DOHH2 (cell line): Measurements from ENCODE around the gene KCNIP1.

Source experiments
- EZH2phosphoT487 ChIP-seq: fragments of 200-600 bp; sonication (generic); IDR thresholded peaks from 2 replicates; pipeline ENCODE4 v1.6.1; 2017; ENCODE audit warnings: borderline replicate concordance, mild to moderate bottlenecking, antibody characterized with exemption, low read length, moderate library complexity, mixed read lengths
- TF ChIP-seq, protein P1 (sequence below): fragments of 200-600 bp; sonication (generic); IDR thresholded peaks from one replicate; pipeline ENCODE4 v1.5.1; 2014; ENCODE audit warnings: antibody characterized with exemption, mild to moderate bottlenecking, low read depth, low read length; ENCODE audit not compliant: poor library complexity, severe bottlenecking

DNA sequence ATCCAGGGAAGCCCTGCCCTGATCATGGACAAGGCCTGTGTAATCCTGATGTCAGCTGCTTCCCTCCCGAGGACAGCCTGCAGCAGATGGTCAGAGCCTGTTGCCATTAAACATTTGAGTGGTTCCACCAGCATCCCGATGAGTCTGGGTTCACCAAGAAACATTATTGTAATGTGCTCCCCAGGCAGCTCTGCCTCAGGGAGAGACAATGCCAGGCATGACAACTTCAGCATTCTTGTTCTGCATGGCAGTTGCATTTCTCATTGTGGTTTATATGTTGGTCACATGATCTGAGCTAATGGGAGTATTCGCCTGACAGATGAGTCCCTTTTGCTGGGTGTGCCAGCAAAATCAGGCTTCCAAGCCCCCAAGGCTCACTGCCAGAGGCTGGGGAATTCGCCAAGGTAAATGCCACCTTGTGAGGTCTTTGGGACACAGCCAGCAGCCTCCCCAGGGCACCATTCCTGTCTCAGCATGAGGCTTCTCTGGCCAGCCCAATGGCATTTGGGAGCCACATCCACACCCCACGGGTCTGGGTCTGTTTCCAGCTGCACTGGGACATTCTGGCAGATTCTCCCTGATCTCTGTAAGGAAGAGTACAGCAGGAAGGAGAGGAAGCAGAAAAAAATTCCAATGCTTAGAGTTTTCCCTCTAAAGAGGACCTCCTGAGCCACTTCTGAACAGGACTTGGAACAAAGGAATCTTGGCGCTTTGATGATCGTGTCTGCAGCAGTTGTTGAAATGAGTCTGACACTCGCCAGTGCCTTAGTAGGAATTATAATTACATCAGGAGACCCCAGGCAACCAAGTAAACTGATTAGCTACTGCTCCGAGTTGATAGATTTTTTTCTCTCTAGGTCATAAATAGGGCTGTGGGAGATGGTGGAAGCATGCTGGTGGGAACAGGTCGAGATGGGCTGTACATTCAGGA is 18.7 kb downstream of the KCNIP1 start:
- TF ChIP-seq, protein P1, sequence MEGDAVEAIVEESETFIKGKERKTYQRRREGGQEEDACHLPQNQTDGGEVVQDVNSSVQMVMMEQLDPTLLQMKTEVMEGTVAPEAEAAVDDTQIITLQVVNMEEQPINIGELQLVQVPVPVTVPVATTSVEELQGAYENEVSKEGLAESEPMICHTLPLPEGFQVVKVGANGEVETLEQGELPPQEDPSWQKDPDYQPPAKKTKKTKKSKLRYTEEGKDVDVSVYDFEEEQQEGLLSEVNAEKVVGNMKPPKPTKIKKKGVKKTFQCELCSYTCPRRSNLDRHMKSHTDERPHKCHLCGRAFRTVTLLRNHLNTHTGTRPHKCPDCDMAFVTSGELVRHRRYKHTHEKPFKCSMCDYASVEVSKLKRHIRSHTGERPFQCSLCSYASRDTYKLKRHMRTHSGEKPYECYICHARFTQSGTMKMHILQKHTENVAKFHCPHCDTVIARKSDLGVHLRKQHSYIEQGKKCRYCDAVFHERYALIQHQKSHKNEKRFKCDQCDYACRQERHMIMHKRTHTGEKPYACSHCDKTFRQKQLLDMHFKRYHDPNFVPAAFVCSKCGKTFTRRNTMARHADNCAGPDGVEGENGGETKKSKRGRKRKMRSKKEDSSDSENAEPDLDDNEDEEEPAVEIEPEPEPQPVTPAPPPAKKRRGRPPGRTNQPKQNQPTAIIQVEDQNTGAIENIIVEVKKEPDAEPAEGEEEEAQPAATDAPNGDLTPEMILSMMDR = no peak
- no peak for TF ChIP-seq EZH2phosphoT487
